IPS-18c (cell line): ENCODE measurements around the gene TMPRSS3.

ENCODE experiments used
- H3K4me3 ChIP-seq: 2 replicates; pipeline ENCODE4 v1.7.0; 2013; ENCODE audit warnings: low read depth, mild to moderate bottlenecking, low read length, moderate library complexity; ENCODE audit not compliant: insufficient read depth
- H3K9me3 ChIP-seq: one replicate; pipeline ENCODE4 v1.6.1; 2013; ENCODE audit warnings: mild to moderate bottlenecking, low read length, moderate library complexity; ENCODE audit not compliant: control insufficient read depth, insufficient read depth

The TMPRSS3 gene

DNA sequence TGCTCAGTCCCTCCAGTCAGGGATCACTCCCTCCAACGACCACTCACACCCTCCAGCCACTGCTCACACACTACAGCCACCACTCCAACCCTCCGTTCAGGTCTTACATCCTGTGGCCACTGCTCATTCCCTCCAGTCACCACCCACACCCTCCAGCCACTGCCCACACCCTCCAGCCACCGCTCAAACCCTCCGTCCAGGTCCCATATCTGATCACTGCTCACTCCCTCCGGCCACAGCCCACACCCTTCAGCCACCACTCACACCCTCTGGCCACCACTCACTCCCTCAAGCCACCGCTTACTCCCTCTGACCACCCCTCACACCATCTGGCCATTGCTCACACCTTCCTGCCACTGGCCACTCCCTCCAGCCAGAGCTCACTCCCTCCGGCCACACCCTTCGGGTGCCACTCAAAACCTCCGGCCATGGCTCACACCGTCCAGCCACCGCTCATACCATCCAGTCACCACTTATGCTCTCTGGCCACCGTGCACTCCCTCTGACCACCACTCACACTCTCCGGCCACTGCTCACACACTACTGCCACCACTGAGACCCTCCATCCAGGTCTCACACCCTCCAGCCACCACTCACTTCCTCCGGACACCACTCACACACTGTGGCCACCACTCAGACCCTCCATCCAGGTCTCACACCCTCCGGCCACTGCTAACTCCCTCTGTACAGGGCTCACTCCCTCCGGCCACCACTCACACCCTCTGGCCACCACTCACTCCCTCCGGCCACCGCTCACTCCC, 24.8 kb downstream of the TMPRSS3 start:
- peaks cover 2% of the 10 kb centered on the region for H3K9me3 ChIP-seq
- no peak overlapping the region for H3K4me3 ChIP-seq

DNA sequence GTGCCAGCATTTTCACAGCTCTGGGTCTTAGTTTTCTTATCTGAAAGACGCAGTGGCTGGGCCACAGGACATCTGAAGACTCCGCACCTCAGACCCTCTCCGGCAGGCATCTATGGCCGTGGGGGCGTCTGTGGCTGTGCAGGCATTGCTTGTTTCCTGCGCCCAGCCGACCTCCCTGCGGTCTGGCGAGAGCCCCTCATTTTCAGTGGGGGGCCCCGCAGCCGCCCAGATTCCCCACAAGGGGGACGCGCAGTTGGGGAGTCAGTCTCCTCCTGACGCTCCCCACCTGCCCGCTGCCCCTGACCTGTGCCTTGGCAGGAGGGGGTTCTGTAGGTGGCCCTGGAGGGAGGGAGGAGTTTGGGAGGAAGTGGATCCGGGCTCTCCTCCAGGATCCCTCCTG, 26.0 kb downstream of the TMPRSS3 start:
- Histone ChIP-seq H3K4me3 (no peak overlapping the region), H3K9me3 (no peaks in the 10 kb centered on the region)

DNA sequence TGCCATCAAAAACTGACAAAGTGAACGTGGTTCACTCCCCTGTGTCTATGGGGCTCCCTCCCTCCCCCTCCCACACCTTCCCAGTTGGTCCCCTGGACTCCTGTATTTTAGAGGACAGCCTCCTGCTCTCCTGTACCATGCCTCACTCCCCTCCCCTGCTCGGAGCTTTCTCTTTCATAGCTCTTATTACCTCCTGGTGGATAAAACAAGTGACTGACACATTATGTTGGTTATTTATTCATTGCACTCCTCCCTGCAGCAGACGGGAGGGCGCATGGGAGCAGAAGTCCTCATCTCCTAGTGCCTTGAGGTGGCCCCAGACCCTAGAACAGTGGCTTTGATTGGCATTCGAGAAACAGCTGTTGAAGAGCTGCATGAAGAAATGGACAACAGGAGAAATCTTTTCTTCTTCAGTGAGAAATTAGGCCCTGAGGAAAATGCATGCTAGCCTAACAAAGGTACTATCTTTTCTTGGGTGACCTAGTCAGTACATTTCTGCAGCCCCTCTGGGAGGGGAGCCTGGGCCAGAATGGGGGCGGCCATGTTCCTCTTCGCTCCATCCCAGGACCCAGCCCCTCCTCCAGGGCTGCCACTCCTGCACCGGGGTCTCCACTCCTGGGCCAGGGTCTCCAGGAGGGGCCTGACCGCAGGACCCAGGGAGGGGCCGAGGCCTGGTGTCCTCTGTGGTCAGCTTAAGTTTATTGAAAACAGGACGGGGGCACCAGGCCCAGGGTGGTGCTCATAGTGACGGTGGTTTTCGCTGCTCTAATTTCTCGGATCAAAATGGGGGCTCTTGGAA, 28.3 kb downstream of the TMPRSS3 start:
- Histone ChIP-seq H3K9me3 (no peaks in the 10 kb centered on the region), H3K4me3 (no peak overlapping the region)

DNA sequence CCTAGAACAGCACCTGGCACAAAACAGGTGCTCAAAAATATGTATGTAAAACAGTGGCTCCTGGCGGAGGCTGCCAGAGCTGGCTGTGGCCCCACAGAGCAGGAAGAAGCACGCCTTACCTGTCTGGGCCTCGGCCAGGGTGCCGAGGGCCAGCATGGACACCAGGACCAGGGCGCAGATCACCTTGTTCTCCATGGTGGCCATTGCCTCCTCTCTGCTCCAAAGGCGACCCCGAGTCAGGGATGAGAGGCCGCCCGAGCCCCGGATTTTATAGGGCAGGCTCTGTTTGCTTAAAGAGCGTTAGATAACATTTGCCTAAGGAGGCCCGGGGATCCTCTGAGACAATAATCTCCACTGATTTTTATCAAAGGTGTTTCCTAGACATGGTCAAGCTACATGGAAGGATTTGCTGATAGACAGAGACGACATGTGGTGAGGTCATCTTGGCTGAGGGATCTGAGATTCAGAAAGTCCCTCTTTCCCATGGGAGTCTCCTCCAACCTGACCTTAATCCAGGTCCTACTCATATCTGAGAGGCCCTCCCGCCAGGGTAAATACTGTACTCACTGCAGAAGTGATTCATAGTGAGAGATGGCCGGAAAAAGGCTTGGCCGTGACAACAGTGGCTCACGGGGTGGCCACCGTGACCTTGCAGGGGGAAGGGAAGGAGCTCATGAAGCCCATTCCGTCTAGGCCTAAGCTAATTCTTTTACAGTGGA, 29.4 kb downstream of the TMPRSS3 start, which contains the start of gene TFF1:
TFF1 (minus strand) TSS at position 244 of the 719 bp plus-strand sequence; CDS start at position 204, 40 bp downstream.
- Histone ChIP-seq H3K9me3 (no peaks in the 10 kb centered on the region), H3K4me3 (no peak within 1 kb of the TSS)

DNA sequence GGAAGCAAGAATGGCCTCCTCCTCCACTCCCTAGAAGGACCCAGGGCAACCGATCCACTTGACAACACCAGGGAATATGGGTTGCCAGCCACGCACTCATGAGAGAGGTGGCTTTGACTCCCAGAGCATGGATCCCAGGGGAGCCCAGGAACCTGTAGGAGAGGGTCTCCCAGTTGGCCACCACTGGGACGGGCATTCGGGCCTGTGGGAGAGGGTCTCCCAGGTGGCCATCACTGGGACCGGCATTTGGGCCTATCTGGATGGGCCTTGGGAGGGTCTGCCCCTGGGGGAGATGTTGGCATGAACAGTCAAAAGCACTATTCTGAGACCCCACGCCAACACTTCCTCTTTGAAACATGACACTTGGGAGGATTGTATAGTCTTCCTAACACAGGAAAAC, 30.1 kb downstream of the TMPRSS3 start:
- H3K4me3 ChIP-seq: no peak overlapping the region
- H3K9me3 ChIP-seq: no peaks in the 10 kb centered on the region

DNA sequence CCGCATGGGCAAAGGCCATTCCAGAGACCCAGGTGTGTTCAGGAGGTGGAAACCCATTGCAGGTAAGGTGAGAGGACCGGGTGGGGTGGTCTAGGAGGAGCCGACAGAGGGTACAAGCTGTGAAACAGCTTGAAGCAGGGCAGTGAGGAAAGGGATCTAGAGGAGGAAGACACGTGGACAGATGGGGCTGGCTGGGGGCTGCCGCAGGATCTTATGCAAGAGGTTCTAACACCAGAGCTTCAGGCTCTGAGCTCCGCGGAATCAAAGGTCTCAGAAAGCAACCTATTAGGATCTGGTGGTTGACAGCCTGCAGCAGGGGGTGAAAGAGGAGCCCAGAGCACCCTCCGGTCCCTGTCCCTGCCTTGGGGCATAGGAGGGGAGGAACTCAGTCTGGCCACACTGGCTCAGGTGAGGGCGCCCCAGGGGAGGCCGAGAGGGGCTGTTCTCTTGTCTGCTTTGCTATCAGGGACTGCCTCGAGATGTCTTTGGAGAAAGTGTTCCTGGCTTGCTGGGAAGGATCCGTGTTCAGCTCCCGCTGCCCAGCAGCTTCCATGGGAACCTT, 31.5 kb downstream of the TMPRSS3 start:
- no peak overlapping the region for H3K4me3 ChIP-seq
- H3K9me3 ChIP-seq: peaks cover 5% of the 10 kb centered on the region

DNA sequence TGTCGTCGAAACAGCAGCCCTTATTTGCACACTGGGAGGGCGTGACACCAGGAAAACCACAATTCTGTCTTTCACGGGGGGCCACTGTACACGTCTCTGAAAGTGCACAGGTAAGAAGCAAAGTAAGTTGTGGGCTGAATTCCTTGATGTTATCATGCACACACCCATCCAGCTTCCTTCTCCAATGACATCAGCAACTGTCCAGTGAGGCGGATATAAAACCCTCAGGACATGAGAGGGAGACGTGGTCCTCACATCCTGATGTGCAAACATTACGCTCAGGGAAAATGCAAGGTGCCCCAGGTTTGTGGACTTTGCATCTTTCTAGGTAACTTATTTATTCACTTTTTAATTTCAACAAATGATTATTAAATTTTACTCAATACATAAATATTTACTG, 32.5 kb downstream of the TMPRSS3 start:
- Histone ChIP-seq H3K9me3 (peaks cover 5% of the 10 kb centered on the region), H3K4me3 (no peak overlapping the region)

DNA sequence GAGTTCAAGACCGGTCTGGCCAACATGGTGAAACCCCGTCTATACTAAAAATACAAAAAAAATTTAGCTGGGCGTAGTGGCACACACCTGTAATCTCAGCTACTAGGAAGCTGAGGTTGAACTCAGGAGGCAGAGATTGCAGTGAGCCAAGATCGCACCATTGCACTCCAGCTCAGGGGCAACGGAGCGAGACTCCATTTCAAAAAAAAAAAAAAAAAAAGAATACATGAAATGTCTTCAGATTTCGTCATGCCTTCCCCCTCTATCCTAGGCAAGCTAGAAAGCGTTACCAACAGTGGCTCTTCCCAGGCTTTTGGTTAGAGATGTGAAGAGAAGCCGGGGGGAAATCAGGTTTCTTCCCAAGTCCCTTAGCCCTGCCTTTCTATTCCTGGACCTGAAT, 33.2 kb downstream of the TMPRSS3 start:
- peaks cover 5% of the 10 kb centered on the region for H3K9me3 ChIP-seq
- H3K4me3 ChIP-seq: no peak overlapping the region

DNA sequence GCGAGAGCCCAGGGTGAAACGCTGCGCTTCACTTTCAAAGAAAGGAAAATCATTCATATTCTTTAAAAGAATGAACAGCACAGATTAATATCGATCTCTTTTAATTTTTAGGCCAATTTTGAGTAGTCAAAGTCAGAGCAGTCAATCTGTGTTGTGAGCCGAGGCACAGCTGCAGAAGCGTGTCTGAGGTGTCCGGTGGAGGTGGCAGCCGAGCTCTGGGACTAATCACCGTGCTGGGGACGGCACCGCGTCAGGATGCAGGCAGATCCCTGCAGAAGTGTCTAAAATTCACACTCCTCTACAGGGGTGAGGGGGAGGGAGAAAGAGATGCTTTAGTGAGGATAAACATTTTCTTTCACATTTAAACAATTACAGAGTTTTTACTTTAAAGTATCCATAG, 33.7 kb downstream of the TMPRSS3 start:
- Histone ChIP-seq H3K4me3 (no peak overlapping the region), H3K9me3 (peaks cover 5% of the 10 kb centered on the region)

DNA sequence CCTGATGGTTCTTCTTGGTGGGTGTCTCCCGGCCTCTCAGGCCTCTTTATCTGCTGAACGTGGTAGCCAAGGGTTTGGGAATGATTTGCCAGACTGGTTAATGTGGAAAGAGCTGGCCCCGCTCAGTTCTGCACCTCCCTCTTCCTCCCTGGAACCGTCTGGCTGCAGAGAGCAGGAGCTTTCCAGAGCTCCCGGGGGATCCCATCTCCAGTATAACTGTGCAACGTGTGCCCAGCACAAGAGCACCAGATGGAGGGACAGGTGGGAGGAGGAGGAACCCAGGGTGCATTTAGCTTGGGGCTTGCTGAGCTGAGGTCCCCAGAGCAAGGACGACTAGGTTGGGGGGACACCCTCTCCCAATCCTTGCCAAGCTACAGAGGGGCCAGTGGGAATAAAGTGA, 34.6 kb downstream of the TMPRSS3 start:
- peaks cover 5% of the 10 kb centered on the region for H3K9me3 ChIP-seq
- no peak overlapping the region for H3K4me3 ChIP-seq

DNA sequence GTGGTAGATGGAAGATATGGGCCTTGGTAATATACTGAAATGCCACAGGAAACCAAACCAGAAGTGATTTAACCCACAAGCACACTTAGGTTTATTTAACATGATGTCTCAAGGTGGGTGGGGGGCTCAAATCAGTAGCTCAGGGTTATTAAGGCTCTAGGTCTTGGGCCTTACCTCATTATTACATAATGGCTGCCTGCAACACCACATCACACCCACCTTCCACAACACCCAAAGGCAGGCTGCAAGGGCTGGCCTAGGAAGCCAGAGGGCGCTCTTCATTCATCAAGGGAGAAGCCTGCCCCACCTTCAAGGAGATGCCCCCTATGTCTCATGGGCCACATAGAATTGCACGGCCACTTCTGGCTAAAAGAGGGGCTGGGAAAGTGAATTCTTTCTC, 35.5 kb downstream of the TMPRSS3 start:
- peaks cover 5% of the 10 kb centered on the region for H3K9me3 ChIP-seq
- peak overlapping the region; percentile 9; the same call in 1 of the 2 replicates for H3K4me3 ChIP-seq

DNA sequence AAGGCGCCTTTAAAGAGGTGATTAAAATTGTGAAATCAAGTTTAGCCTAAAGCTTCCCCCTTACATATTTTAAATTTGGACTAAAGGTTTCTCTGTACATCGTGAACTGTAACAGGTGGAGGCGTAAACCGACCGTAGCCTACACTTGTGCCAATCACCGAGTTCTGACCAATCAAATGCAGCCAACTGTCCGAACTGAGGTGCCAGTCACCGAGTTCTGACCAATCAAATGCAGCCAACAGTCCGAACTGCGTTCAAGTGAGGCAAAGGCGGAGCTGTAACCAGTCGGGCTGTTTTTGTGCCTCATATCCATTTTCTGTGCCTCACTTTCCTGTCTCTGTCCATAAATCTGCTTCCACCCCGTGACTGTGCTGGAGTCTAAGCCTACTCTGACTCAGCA, 36.9 kb downstream of the TMPRSS3 start:
- no peak overlapping the region for H3K4me3 ChIP-seq
- H3K9me3 ChIP-seq: peaks cover 5% of the 10 kb centered on the region

DNA sequence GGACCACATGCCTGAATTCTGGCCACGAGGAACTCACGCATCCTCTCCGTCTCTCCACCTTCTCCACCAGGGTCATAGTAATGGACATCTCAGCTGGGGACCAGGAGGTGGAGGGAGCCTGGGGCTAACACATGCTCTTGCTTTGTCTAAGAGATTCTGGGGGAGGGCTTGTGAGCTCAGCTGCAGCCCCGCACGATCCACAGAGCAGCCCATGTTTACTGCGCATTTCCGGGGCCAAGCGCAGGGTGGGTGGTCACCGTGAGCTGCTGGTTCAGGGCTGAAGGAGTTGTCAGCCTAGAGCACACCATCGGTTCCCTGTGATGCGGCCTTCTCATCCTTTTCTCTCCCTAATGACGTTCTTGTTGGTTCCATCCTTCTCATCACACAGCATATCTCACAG, 37.6 kb downstream of the TMPRSS3 start:
- Histone ChIP-seq H3K4me3 (no peak overlapping the region), H3K9me3 (peaks cover 5% of the 10 kb centered on the region)

DNA sequence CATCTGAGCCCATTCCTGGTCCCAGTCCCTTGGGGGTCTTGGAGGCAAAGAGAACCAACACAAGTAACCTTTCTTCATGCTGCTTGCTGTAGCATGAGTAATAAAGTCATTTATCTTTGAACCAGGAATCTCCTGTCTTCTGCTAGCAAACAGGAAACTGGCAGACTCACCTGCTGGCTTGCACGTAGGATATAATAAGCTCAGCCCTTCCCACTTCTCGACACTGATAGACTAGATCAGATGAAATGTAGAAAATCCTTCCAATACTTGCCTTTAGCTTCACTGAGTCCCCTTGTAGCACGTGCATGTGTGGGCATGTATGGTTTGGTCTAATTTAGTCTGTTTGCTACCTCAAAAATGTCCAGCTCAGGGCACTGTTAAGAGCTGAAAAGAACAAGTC, 38.5 kb downstream of the TMPRSS3 start:
- Histone ChIP-seq H3K9me3 (peaks cover 5% of the 10 kb centered on the region), H3K4me3 (no peak overlapping the region)

DNA sequence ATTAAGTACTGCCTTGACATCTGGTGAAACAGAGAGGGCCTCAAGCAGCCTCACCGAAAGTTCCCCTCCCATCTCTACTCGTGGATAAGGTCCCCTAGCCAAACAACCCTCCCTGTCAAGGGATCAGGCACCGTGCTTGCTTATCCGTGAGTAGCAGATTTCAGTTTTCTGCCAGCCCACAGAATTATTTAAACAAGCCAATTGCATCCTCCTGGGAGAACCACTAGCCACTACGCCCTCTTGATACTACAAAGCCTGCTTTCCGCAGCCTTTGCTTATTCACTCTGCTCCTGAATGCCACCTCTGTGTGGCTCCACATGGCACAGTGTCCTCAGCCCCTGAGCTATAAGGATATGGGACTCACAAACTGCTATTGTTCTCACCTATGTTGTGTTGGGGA, 39.2 kb downstream of the TMPRSS3 start:
- Histone ChIP-seq H3K4me3 (no peak overlapping the region), H3K9me3 (peaks cover 5% of the 10 kb centered on the region)

DNA sequence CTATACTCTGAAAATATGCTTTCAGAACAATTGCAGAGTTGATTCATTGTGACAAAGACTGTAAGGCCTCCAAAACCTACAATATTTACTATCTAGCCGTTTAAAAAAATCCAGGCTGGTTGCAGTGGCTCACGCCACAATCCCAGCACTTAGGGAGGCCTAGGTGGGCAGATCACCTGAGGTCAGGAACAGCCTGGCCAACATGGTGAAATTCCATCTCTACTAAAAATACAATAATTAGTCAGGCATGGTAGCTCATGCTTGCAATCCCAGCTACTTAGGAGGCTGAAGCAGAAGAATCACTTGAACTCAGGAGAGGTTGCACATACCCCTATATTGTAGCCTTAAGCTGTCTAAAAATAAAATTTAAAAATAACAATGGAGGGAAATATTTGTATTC, 39.8 kb downstream of the TMPRSS3 start:
- Histone ChIP-seq H3K4me3 (no peak overlapping the region), H3K9me3 (peaks cover 5% of the 10 kb centered on the region)

DNA sequence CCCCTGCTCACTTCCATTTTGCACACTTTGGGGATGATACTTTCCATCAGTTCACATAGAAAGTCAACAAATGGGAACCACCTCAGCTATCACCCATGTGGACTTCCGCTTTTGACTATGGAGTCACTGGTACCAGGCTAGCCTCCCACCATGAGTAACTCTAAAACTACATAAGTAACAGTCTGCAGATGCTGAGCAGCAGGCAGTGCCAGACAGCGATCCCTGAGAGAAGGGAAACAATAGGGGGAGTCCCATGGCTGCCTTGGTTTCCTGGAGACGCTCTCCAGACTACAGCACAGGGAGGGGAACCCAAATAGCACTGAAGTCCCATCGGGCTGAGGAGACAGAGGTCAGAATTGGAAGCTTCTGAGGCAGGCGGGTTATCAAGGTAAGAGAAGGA, 42.2 kb downstream of the TMPRSS3 start:
- no peak overlapping the region for H3K4me3 ChIP-seq

More for the DNA sequence above, 42.2 kb downstream of the TMPRSS3 start:
- no peaks in the 10 kb centered on the region for H3K9me3 ChIP-seq
